SK-N-SH (cell line): ENCODE results near the gene CCDC88B. TPM values are rescaled to one million over a fixed set of nuclear protein-coding genes. Genes with fewer than 3 reads are reported as not detected.

ENCODE experiments used
- CTCF ChIA-PET: fragments of 300-600, 350-600 bp; formaldehyde crosslinking; extraction: SDS; loops from one replicate; lab custom pipeline; 2021; lab: Yijun Ruan, JAX
- POLR2A ChIA-PET: fragments of 350-600 bp; sonication (Branson Sonifier 250); formaldehyde crosslinking; extraction: SDS; loops from one replicate; lab custom pipeline; 2020; ENCODE audit warnings: antibody characterized with exemption, inconsistent platforms; lab: Yijun Ruan, JAX
- DNase-seq: peaks from one replicate; pipeline ENCODE4 v3.0.0; 2012
- H2AFZ ChIP-seq: fragments of 200-600 bp; sonication (generic); 2 replicates; pipeline ENCODE4 v1.8.1; 2016; ENCODE audit warnings: antibody characterized with exemption, mild to moderate bottlenecking, low read depth
- H3F3A ChIP-seq: fragments of 200-600 bp; sonication (generic); replicated peaks from 2 replicates; pipeline ENCODE3; 2016; ENCODE audit warnings: antibody characterized with exemption, mild to moderate bottlenecking; ENCODE audit not compliant: insufficient read depth
- H3K27ac ChIP-seq, 2 experiments: fragments of 200-500 bp in 1 of 2; fragments of 200-600 bp in 1 of 2; sonication (Bioruptor generic) in 1 of 2; sonication (generic), shearing (Covaris generic) in 1 of 2; 2 replicates each; pipeline versions ENCODE4 v1.5.1 to v1.6.1; 2014 to 2016; ENCODE audit warnings: low read depth in 2 of 2, inconsistent platforms in 1 of 2, low read length in 1 of 2, mild to moderate bottlenecking in 1 of 2, mixed read lengths in 1 of 2
- H3K27me3 ChIP-seq: fragments of 200-600 bp; sonication (generic), shearing (Covaris generic); 2 replicates; pipeline ENCODE4 v1.6.1; 2016; ENCODE audit warnings: mixed run types; ENCODE audit not compliant: insufficient read depth
- H3K36me3 ChIP-seq, 2 experiments: fragments of 200-500 bp in 1 of 2; fragments of 200-600 bp in 1 of 2; sonication (Bioruptor generic) in 1 of 2; sonication (generic) in 1 of 2; replicated peaks in 1 of 2; 2 replicates each; pipeline versions ENCODE3 to v1.5.1; 2014 to 2016; ENCODE audit warnings: low read length in 1 of 2, mild to moderate bottlenecking in 1 of 2; ENCODE audit not compliant: insufficient read depth in 2 of 2, control insufficient read depth in 1 of 2
- H3K4me1 ChIP-seq, 2 experiments: fragments of 200-500 bp in 1 of 2; fragments of 200-600 bp in 1 of 2; sonication (Bioruptor generic) in 1 of 2; sonication (generic), shearing (Covaris generic) in 1 of 2; 2 replicates each; pipeline versions ENCODE4 v1.5.1 to v1.6.1; 2014 to 2016; ENCODE audit warnings: low read depth in 1 of 2, low read length in 1 of 2, mixed run types in 1 of 2; ENCODE audit not compliant: insufficient read depth in 2 of 2, control insufficient read depth in 1 of 2
- H3K4me2 ChIP-seq: fragments of 200-600 bp; sonication (generic), shearing (Covaris generic); 2 replicates; pipeline ENCODE4 v1.6.1; 2017; ENCODE audit warnings: mixed run types
- H3K4me3 ChIP-seq, 2 experiments: fragments of 200-500 bp in 1 of 2; fragments of 200-600 bp in 1 of 2; sonication (Bioruptor generic) in 1 of 2; sonication (generic), shearing (Covaris generic) in 1 of 2; 2 replicates each; pipeline versions ENCODE4 v1.5.1 to v1.8.1; 2014 to 2016; ENCODE audit warnings: low read depth in 2 of 2, inconsistent platforms in 1 of 2, low read length in 1 of 2, mild to moderate bottlenecking in 1 of 2, mixed read lengths in 1 of 2, moderate library complexity in 1 of 2
- H3K79me2 ChIP-seq: fragments of 200-600 bp; sonication (generic); 2 replicates; pipeline ENCODE4 v1.8.1; 2017; ENCODE audit warnings: mild to moderate bottlenecking; ENCODE audit not compliant: insufficient read depth
- H3K9ac ChIP-seq: fragments of 200-600 bp; sonication (generic); 2 replicates; pipeline ENCODE4 v1.6.1; 2017; ENCODE audit warnings: mixed run types
- H3K9me2 ChIP-seq: fragments of 200-600 bp; sonication (generic); 2 replicates; pipeline ENCODE4 v1.6.1; 2017; ENCODE audit warnings: mixed run types
- H3K9me3 ChIP-seq: fragments of 200-600 bp; sonication (generic); 2 replicates; pipeline ENCODE4 v1.6.1; 2017; ENCODE audit warnings: mixed run types, mild to moderate bottlenecking, moderate library complexity
- H4K20me1 ChIP-seq: fragments of 200-600 bp; sonication (generic); 2 replicates; pipeline ENCODE4 v1.6.1; 2017; ENCODE audit warnings: mild to moderate bottlenecking, mixed run types; ENCODE audit not compliant: insufficient read depth
- CHD2 ChIP-seq: fragments of 150-350 bp; IDR thresholded peaks from 2 replicates; pipeline ENCODE4 v1.6.1; 2018; ENCODE audit warnings: low read length; ENCODE audit not compliant: partially characterized antibody
- ELF1 ChIP-seq: IDR thresholded peaks from 2 replicates; pipeline ENCODE4 v1.4.0; 2012
- EP300 ChIP-seq, 2 experiments: IDR thresholded peaks; 2 replicates each; pipeline versions ENCODE4 v1.4.0 to v1.6.1; 2012; ENCODE audit warnings: borderline replicate concordance in 1 of 2, low read depth in 1 of 2, low read length in 1 of 2
- GABPA ChIP-seq: IDR thresholded peaks from 2 replicates; pipeline ENCODE4 v1.4.0; 2012; ENCODE audit warnings: low read depth, mild to moderate bottlenecking
- MEF2A ChIP-seq: IDR thresholded peaks from 2 replicates; pipeline ENCODE4 v1.4.0; 2012; ENCODE audit warnings: low read depth, borderline replicate concordance
- POLR2AphosphoS5 ChIP-seq: IDR thresholded peaks from 2 replicates; pipeline ENCODE4 v1.6.1; 2012; ENCODE audit warnings: low read depth, low read length
- RAD21 ChIP-seq: IDR thresholded peaks from 2 replicates; pipeline ENCODE4 v1.6.1; 2012; ENCODE audit warnings: mild to moderate bottlenecking, low read length
- RXRA ChIP-seq: IDR thresholded peaks from 2 replicates; pipeline ENCODE4 v1.4.0; 2012; ENCODE audit warnings: low read depth, mild to moderate bottlenecking, borderline replicate concordance
- SIN3A ChIP-seq: IDR thresholded peaks from 2 replicates; pipeline ENCODE4 v1.6.1; 2012; ENCODE audit warnings: low read depth, mild to moderate bottlenecking, low read length, moderate library complexity, borderline replicate concordance
- SMC3 ChIP-seq: IDR thresholded peaks from 2 replicates; pipeline ENCODE4 v1.6.1; 2012; ENCODE audit warnings: low read depth, low read length, improper control_type of control experiment
- TCF12 ChIP-seq: IDR thresholded peaks from 2 replicates; pipeline ENCODE4 v1.4.0; 2012
- WGBS: methylation state at CpG from one replicate; pipeline ENCODE4 v1.1.6; 2017; ENCODE audit warnings: low lambda C conversion rate; 5-methylcytosine and 5-hydroxymethylcytosine counted together
- polyA plus RNA-seq, 3 experiments: library from polyadenylated mRNA; depleted of rRNA; stranded (reverse); fragments of >200 nt; gene quantifications; 2 replicates each; pipeline ENCODE4 v1.2.3, GENCODE V29; 2012
- TF ChIP-seq, protein P1 (sequence below): IDR thresholded peaks from 2 replicates; pipeline ENCODE4 v1.6.1; 2012; ENCODE audit warnings: mild to moderate bottlenecking, low read depth, low read length, moderate library complexity
- TF ChIP-seq, protein P2 (sequence below): fragments of 200-600 bp; sonication (generic); IDR thresholded peaks from 2 replicates; pipeline ENCODE4 v1.6.1; 2017; ENCODE audit warnings: antibody characterized with exemption, mild to moderate bottlenecking, moderate library complexity
- TF ChIP-seq, protein P3 (sequence below): IDR thresholded peaks from 2 replicates; pipeline ENCODE4 v1.4.0; 2012; ENCODE audit warnings: low read depth, borderline replicate concordance

Gene CCDC88B
- polyA plus RNA-seq, 1 of the 3 experiments (the other 2 are of a cell fraction) = 3.4 TPM

DNA sequence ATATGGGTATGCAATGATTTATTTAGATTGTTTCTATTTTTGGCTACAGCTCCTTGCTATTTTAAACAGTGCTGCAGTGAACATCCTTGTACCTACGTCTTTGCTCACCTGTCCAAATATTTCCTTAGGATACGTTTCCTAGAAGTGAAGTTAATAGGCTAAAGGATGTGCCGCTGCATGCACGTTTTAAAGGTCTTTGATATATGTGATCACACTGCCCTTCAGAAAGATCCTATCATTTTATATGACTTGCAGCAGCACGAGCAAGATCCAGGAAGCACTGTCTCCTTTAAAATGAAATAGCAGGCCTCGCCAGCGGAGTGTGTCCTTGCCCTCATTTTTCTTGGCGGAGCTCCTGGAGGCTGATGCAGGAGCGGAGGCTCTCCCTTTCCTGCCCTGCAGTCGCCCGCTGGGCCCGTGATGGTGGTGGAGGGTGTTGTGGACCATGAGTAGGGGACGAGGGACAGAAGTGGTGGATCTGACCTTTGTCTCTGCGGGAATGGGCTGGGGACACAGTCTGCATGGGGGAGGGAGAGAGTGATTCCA, 38.4 kb downstream of the CCDC88B start:
- Histone ChIP-seq H3K27ac (no peak overlapping the region), H3K4me3 (no peak overlapping the region), H3F3A (no peaks in the 10 kb centered on the region), H3K27me3 (no peaks in the 10 kb centered on the region), H3K4me1 (no peaks in the 10 kb centered on the region), H3K79me2 (no peaks in the 10 kb centered on the region), H3K36me3 (no peaks in the 10 kb centered on the region), H3K9ac (no peak overlapping the region), H4K20me1 (no peaks in the 10 kb centered on the region), H2AFZ (no peak overlapping the region), H3K9me3 (no peaks in the 10 kb centered on the region), H3K9me2 (no peaks in the 10 kb centered on the region), H3K4me2 (no peak overlapping the region)
- POLR2A ChIA-PET = no interaction called here
- TF ChIP-seq SIN3A (no peak), CHD2 (no peak), POLR2AphosphoS5 (no peak), RXRA (no peak), SMC3 (no peak), ELF1 (no peak), MEF2A (no peak), RAD21 (no peak), EP300 (IDR thresholded peaks at IDR 0.05; ENCODE audit: borderline replicate concordance in 1 of 2, low read depth in 1 of 2, low read length in 1 of 2) (no peak), GABPA (no peak), TCF12 (no peak)
- TF ChIP-seq, protein P1, sequence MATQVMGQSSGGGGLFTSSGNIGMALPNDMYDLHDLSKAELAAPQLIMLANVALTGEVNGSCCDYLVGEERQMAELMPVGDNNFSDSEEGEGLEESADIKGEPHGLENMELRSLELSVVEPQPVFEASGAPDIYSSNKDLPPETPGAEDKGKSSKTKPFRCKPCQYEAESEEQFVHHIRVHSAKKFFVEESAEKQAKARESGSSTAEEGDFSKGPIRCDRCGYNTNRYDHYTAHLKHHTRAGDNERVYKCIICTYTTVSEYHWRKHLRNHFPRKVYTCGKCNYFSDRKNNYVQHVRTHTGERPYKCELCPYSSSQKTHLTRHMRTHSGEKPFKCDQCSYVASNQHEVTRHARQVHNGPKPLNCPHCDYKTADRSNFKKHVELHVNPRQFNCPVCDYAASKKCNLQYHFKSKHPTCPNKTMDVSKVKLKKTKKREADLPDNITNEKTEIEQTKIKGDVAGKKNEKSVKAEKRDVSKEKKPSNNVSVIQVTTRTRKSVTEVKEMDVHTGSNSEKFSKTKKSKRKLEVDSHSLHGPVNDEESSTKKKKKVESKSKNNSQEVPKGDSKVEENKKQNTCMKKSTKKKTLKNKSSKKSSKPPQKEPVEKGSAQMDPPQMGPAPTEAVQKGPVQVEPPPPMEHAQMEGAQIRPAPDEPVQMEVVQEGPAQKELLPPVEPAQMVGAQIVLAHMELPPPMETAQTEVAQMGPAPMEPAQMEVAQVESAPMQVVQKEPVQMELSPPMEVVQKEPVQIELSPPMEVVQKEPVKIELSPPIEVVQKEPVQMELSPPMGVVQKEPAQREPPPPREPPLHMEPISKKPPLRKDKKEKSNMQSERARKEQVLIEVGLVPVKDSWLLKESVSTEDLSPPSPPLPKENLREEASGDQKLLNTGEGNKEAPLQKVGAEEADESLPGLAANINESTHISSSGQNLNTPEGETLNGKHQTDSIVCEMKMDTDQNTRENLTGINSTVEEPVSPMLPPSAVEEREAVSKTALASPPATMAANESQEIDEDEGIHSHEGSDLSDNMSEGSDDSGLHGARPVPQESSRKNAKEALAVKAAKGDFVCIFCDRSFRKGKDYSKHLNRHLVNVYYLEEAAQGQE = no peak
- TF ChIP-seq, protein P2, sequence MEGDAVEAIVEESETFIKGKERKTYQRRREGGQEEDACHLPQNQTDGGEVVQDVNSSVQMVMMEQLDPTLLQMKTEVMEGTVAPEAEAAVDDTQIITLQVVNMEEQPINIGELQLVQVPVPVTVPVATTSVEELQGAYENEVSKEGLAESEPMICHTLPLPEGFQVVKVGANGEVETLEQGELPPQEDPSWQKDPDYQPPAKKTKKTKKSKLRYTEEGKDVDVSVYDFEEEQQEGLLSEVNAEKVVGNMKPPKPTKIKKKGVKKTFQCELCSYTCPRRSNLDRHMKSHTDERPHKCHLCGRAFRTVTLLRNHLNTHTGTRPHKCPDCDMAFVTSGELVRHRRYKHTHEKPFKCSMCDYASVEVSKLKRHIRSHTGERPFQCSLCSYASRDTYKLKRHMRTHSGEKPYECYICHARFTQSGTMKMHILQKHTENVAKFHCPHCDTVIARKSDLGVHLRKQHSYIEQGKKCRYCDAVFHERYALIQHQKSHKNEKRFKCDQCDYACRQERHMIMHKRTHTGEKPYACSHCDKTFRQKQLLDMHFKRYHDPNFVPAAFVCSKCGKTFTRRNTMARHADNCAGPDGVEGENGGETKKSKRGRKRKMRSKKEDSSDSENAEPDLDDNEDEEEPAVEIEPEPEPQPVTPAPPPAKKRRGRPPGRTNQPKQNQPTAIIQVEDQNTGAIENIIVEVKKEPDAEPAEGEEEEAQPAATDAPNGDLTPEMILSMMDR = no peak
- TF ChIP-seq, protein P3, sequence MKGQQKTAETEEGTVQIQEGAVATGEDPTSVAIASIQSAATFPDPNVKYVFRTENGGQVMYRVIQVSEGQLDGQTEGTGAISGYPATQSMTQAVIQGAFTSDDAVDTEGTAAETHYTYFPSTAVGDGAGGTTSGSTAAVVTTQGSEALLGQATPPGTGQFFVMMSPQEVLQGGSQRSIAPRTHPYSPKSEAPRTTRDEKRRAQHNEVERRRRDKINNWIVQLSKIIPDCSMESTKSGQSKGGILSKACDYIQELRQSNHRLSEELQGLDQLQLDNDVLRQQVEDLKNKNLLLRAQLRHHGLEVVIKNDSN = no peak
- no peak for DNase-seq
- CTCF ChIA-PET = no interaction called here
- 79% methylated on average over 13 of the region's 14 CpGs for WGBS
